Right lobe of liver (tissue), 4 donors: ENCODE measurements around the gene NLRP9.
A peak's percentile ranks its signal among the peaks of the same experiment; 100 is the strongest.

Experiments used
- CTCF ChIP-seq, 4 donors: fragments of 200-600 bp in 3 of 4; fragments of 450-650 bp in 1 of 4; IDR thresholded peaks; one replicate each; pipeline versions ENCODE4 v1.5.1 to v1.8.0; 2016 to 2022; ENCODE audit warnings: antibody characterized with exemption in 4 of 4, mild to moderate bottlenecking in 2 of 4
- POLR2A ChIP-seq: fragments of 450-650 bp; IDR thresholded peaks from one replicate; pipeline ENCODE4 v1.6.1; 2017; ENCODE audit warnings: antibody characterized with exemption, mild to moderate bottlenecking
- donor health status: DM: no; HTN: no; CAD: no.
- donor health status: DM: no; HTN: no; CAD: no.
- donor health status: DM: no; HTN: yes; CAD: no.

GRCh38 chr19:55683449-55684261 lies 54.5 kb downstream of the NLRP9 start:
- TF ChIP-seq CTCF (IDR thresholded peaks at IDR 0.05), result no peak
- TF ChIP-seq POLR2A, result peak; percentile 43
